ENCODE data around the gene MGAT4C.

DNA sequence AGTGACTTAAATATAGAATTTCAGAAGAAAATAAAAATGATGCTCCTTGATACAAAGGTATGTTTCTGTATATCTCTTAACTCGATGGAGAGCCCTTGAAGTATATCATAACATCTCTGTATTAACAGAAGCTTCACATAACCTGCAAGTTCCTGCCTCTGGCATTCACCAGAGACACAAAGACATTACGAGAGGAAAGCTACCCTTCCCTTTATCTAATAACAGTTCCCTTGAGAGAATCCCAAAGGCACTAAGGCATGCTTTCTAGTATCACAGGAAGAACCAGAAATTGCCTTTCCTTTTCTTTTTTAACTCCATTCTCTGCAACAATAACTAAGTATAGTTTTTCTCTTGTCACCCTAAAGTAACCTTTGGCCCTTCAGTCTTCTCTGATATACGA is 164.5 kb downstream of the MGAT4C start:
- TF ChIP-seq, protein P1, sequence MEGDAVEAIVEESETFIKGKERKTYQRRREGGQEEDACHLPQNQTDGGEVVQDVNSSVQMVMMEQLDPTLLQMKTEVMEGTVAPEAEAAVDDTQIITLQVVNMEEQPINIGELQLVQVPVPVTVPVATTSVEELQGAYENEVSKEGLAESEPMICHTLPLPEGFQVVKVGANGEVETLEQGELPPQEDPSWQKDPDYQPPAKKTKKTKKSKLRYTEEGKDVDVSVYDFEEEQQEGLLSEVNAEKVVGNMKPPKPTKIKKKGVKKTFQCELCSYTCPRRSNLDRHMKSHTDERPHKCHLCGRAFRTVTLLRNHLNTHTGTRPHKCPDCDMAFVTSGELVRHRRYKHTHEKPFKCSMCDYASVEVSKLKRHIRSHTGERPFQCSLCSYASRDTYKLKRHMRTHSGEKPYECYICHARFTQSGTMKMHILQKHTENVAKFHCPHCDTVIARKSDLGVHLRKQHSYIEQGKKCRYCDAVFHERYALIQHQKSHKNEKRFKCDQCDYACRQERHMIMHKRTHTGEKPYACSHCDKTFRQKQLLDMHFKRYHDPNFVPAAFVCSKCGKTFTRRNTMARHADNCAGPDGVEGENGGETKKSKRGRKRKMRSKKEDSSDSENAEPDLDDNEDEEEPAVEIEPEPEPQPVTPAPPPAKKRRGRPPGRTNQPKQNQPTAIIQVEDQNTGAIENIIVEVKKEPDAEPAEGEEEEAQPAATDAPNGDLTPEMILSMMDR (IDR thresholded peaks at IDR 0.05): no peak
- TF ChIP-seq POLR2A (IDR thresholded peaks at IDR 0.05): no peak
- no peak for TF ChIP-seq POLR2AphosphoS5 (IDR thresholded peaks at IDR 0.05; ENCODE audit: insufficient read depth in 1 of 2, low read depth in 1 of 2)
